ENCODE measurements around the gene DMAP1.
"Not testable (repeated sequence)": the region's sequence is repeated elsewhere in the genome, so short reads cannot be mapped to it uniquely, and the experiment has no call there.

Gene DMAP1, protein sequence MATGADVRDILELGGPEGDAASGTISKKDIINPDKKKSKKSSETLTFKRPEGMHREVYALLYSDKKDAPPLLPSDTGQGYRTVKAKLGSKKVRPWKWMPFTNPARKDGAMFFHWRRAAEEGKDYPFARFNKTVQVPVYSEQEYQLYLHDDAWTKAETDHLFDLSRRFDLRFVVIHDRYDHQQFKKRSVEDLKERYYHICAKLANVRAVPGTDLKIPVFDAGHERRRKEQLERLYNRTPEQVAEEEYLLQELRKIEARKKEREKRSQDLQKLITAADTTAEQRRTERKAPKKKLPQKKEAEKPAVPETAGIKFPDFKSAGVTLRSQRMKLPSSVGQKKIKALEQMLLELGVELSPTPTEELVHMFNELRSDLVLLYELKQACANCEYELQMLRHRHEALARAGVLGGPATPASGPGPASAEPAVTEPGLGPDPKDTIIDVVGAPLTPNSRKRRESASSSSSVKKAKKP

DNA sequence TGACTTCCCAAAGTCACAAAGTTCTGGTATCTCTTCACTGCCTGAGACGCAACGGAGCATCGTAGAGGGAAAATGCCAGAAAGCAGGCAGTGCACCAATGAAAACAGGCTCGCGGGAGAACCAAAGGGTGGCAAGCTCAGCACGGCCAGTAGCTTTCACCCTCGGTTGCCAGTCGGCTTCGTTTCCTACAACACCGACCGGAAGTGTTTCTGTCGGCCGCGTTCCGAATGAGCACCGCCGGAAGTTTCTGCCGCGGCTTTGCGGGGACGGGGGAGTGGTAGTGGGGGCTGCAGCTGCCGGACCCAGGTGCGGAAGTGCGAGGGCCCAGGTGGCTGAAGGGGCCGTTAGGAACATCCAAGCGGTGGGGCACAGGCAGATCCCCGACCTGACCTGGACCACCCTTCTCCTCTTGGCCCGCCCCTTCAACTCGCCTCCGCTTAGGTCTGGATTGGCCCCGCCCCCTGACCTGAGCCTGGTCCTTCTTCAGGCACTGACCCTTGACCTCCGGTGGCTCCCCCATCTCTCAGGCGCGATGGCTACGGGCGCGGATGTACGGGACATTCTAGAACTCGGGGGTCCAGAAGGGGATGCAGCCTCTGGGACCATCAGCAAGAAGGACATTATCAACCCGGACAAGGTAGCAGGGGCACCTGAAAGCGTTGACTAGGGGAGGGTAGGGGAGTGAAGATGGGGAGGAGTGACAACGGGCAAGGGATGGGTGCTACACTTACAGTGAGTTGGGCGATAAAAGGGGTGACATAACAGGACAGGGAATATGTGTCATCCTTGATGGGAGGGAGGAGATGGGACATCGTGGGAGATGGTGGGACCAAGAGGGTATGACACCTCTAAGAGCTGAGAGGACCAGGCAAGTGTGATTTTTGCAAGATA lies at the start of gene DMAP1:
TSS of gene DMAP1 (plus strand) at position 250 of the 891 bp plus-strand sequence. CDS start at position 533, 283 bp downstream.
- DNase-seq: peak; percentile 81

- no peak for DNase-seq
These were observed 44.7 kb upstream of the DMAP1 start for GRCh38 chr1:44168520-44169098.

DNA sequence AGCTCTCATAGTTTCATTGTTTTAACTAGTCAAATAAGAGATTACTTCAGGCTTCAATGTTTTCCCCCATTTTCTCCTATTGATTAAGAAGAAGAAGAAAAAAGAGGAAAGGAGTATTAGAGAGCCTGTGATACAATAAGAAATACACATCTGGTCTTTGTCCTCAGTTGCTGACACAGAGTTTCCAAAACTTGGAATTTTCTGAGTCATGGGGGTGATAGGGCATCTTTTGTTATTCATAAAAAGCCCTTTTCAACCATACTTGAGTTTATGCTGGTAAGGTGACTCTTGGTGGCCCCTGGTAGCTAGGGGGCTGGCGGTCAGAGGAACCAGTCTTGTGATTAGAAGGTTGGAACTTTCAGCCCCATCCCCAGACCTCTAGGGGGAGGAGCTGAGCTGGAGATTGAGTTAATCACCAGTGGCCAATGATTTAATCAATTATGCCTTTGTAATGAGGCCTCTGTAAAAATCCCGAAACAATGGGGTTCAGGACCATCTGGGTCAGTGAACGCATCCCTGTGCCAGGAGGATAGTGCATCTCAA lies 42.9 kb upstream of the DMAP1 start:
- DNase-seq: no peak

DNA sequence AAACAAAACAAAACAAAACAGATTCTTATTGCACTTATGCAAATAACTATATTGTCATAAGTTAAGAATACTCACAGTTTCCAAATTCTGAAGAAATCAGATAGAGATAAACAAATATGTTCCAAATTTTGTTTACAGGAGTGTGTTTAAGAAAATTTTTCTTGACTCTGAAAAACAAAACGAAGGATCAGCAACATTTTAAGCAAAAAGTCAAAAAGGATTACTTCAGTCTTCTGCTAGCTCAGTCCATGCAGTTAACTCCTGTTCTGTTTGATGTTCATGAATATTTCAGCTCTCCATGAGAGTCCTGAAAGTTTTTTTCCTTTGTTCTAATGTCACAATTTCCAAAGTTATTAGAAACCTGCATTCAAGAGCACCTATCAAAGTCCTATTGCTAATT lies 38.6 kb upstream of the DMAP1 start:
- DNase-seq: no peak

GRCh38 chr1:44200336-44200735 lies 12.9 kb upstream of the DMAP1 start:
- DNase-seq: no peak

DNA sequence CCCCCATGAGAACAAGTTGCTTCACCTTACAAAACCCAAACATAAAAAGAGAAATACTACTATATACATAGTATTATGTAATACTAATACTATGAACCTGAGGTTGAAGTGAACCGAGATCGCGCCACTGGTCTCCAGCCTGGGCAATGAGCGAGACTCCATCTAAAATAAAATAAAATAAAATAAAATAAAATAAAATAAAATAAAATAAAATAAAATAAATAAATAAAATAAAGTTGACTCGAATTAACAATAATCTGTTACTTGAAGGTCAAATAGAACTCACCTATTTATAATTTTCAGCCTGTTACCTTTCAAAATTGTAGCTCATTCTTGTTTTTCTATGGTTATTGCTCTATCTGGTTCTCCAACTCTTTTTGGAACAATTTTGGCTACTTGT lies 6.7 kb upstream of the DMAP1 start:
- not testable (repeated sequence) for DNase-seq

- DNase-seq: no peak
These were observed 5.0 kb upstream of the DMAP1 start for GRCh38 chr1:44208226-44208625.

DNA sequence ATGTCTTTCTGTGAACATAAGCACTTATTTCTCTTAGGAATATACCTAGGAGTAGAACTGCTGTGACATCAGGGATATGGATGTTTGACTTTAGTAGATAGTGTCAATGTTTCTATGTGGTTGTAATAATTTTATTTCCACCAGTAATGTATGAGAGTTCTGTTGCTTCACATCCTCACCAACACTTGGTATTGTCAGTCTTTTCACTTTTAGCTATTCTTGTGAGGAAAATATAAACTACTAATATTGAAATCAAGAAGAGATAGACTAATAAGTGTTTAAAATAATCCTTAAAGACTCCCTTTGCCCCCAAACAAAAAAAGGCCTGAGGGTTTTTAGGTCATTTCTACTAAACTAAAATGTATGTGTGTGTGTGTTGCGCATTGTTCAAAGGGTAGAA lies 2.7 kb upstream of the DMAP1 start:
- no peak for DNase-seq

DNA sequence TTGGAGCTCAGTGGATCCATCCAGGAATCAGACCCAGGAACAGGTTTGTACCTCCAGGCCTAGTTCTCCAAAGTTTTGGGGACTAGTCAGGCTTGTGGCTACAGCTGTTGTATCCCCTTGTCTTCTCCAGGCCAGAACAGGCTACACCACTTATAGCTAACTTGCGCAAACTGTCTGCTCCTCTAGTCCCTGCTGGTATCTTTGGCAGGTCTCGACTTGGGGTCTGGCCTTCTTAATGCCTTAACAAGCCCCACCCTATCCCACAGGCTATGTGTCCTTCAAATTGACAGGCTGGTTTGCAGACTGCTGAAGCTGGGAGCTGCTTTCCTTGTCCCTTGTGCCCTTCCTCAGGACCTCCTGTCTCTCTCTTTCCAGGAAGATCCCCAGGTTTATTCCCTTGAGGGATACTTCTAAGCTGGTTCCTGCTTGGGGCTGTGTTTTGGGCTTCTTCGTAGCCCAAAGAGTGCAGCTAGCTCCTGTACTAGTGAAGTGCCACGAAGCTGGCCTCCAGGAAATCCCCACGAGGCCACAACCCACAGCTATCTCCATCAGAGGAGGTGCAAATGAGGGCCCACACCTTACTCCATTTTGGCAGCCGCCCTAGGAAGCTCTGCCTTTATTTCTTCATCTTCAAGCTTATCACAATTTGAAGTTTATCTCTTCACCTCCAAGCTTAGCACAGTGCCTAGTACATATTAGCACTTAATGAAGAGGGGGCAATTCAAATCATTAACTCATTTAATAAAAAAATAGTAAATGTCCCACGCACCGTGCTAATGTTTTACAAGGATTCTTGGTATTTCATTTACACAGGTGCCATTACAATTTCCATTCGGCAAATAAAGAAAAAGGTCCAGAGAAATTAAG lies 683 bp upstream of the DMAP1 start:
- DNase-seq: no peak

- DNase-seq: peak; percentile 55
These were observed 4.6 kb downstream of the DMAP1 start for GRCh38 chr1:44217809-44218410.

DNA sequence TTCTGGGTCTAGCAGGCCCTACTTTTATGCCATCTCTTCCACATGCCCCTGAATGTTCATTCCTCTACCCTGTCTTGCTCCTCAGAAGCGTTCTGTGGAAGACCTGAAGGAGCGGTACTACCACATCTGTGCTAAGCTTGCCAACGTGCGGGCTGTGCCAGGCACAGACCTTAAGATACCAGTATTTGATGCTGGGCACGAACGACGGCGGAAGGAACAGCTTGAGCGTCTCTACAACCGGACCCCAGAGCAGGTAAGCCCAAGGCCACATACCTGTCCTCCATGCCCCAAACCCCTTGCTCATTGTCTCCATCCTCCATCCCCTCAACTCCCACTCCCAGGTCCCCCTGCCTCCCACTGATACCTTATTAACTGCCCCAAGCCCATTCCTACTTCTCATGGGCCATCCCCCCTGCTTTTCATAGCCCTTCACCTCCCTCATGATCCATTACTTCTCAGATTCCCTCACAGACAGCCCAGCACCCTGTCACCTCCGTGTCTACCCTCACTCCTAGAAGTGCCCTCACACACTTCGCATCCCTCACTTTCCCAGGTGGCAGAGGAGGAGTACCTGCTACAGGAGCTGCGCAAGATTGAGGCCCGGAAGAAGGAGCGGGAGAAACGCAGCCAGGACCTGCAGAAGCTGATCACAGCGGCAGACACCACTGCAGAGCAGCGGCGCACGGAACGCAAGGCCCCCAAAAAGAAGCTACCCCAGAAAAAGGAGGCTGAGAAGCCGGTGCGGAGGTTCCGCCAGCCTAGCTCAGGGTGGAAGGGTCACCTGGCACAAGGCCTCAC lies 5.4 kb downstream of the DMAP1 start:
- no peak for DNase-seq

DNA sequence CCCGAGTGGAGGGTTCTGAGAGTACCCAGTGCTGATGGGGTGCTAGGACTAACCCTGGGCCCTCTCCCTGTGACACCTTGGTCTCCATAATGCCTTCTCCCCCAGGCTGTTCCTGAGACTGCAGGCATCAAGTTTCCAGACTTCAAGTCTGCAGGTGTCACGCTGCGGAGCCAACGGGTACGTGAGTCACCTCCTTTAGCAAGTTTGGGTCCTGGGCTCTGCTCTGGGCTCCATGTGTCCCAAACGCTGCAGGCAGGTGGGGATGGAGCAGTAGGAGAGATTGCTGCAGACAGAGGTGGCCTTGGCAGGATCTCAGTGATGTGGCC lies 6.0 kb downstream of the DMAP1 start:
- no peak for DNase-seq

- no peak for DNase-seq
These were observed 6.9 kb downstream of the DMAP1 start for GRCh38 chr1:44220001-44220751.

- no peak for DNase-seq
These were observed 7.5 kb downstream of the DMAP1 start for GRCh38 chr1:44220755-44221154.

DNA sequence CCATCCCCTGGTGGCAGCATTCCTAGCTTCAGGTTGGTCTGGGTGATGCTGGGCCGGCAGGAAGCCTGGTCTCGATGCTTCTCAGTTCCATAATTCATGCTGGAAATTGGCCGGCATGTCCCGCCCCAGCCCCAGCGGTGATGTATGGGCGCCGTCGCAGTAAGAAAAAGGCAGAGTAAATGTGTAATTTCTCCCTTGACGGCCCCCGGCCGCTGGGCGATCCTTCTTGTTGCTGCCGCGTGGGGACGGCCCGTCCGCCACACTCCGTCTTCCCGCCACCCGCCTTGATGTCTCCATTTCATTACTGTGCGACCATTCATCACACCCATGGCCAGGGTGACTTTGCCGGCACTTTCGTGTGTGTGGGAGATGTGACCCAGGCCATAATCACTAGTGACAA lies 8.5 kb downstream of the DMAP1 start:
- DNase-seq: no peak

- no peak for DNase-seq
These were observed 9.3 kb downstream of the DMAP1 start for GRCh38 chr1:44222397-44223186.

GRCh38 chr1:44223187-44223610 lies 9.9 kb downstream of the DMAP1 start:
- DNase-seq: no peak

DNA sequence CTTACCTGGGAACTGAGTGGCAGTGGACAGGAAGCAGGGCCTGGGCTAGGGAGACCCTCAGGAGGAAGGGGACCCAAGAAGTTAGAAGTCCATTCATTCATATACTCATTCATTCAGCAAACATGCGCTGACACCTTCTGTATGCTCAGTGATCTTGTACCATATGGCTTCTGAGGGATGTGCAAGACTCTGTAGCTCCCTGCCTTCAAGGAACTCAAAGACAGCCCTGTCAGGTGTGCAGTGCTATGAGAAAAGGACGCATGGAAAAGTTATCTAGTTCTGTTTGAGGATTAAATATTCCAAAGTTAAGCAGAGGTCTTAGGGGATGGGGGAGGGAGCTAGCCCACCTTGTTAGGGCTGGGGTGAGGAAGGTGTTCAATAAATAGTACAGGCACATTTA lies 12.5 kb downstream of the DMAP1 start:
- DNase-seq: no peak

DNA sequence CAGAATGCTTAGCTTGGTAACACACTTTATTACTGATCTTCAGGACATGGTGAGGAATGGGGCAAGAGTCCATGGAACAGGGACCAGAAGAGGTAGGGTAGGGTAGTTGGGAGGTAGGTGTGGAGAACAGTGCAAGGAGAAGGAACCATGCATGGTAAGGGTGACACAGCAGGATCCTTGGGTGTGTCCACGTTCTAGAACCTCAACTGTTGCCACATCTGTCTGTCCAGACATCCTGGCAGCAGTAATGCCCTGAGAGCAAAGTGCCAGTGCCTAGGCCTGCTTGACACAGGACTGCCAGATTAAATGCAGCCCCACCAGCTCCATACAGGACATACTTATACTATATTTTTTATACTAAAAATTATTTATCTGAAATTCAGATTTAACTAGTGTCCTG lies 13.9 kb downstream of the DMAP1 start:
- DNase-seq: no peak

Data from NCI-H1436 (cell line).